Glomerular visceral epithelial cell (primary cell): Measurements from ENCODE around the gene SSC5D.
"Not testable (repeated sequence)": the region's sequence is repeated elsewhere in the genome, so short reads cannot be mapped to it uniquely, and the experiment has no call there.

Experiments
- DNase-seq: peaks from one replicate; pipeline ENCODE4 v3.0.0-alpha.2; 2016; ENCODE audit errors: extremely low spot score

Gene SSC5D

GRCh38 chr19:55503502-55504251 is 15.4 kb downstream of the SSC5D start:
- peak; percentile 95 for DNase-seq

- no peak for DNase-seq
These were observed 16.0 kb downstream of the SSC5D start for GRCh38 chr19:55504252-55504603.

GRCh38 chr19:55504981-55505380 is 16.7 kb downstream of the SSC5D start:
- no peak for DNase-seq

- no peak for DNase-seq
These were observed 19.9 kb downstream of the SSC5D start for GRCh38 chr19:55508120-55508519.

GRCh38 chr19:55516878-55517620 is 28.8 kb downstream of the SSC5D start:
- DNase-seq = peak; percentile 94

- DNase-seq = peak; percentile 46
These were observed 31.4 kb downstream of the SSC5D start for GRCh38 chr19:55519451-55520311.

- DNase-seq = no peak
These were observed 32.6 kb downstream of the SSC5D start for GRCh38 chr19:55520691-55521292.

- DNase-seq = no peak
These were observed 37.3 kb downstream of the SSC5D start for GRCh38 chr19:55525289-55526101.

- DNase-seq = peak; percentile 79
These were observed 38.3 kb downstream of the SSC5D start for GRCh38 chr19:55526216-55527196.

- DNase-seq = no peak
These were observed 39.2 kb downstream of the SSC5D start for GRCh38 chr19:55527197-55528029.

- no peak for DNase-seq
These were observed 40.0 kb downstream of the SSC5D start for GRCh38 chr19:55528030-55528803.

GRCh38 chr19:55529636-55530234 is 41.5 kb downstream of the SSC5D start:
- DNase-seq = no peak

- DNase-seq = no peak
These were observed 42.8 kb downstream of the SSC5D start for GRCh38 chr19:55530996-55531395.

GRCh38 chr19:55534280-55534679 is 46.0 kb downstream of the SSC5D start:
- not testable (repeated sequence) for DNase-seq

GRCh38 chr19:55535173-55535964 is 47.1 kb downstream of the SSC5D start:
- no peak for DNase-seq

- DNase-seq = no peak
These were observed 47.7 kb downstream of the SSC5D start for GRCh38 chr19:55535965-55536350.

GRCh38 chr19:55536366-55536765 is 48.1 kb downstream of the SSC5D start:
- no peak for DNase-seq
